HG03159 (cell line): ENCODE measurements around the gene MLPH.
"Not testable (repeated sequence)": the region's sequence is repeated elsewhere in the genome, so short reads cannot be mapped to it uniquely, and the experiment has no call there.

ENCODE experiments used
- ATAC-seq: cut with Tn5 transposase; IDR thresholded peaks from one replicate; pipeline ENCODE4 v1.9.1; 2021; ENCODE audit warnings: mild to moderate bottlenecking, moderate library complexity; ENCODE audit not compliant: unreplicated experiment

Gene MLPH

GRCh38 chr2:237581326-237581725 lies 94.3 kb downstream of the MLPH start:
- ATAC-seq: no peak

GRCh38 chr2:237581751-237582746 lies 95.0 kb downstream of the MLPH start:
- no peak for ATAC-seq

- ATAC-seq: no peak
These were observed 96.6 kb downstream of the MLPH start for GRCh38 chr2:237583385-237584295.

GRCh38 chr2:237585590-237586221 lies 98.7 kb downstream of the MLPH start:
- no peak for ATAC-seq

GRCh38 chr2:237588044-237588696 lies 101.1 kb downstream of the MLPH start:
- no peak for ATAC-seq

- no peak for ATAC-seq
These were observed 103.5 kb downstream of the MLPH start, which contains the start of gene RAB17 for GRCh38 chr2:237590272-237591140. Gene RAB17 (minus strand): TSS chr2:237590734. CDS start chr2:237586154, 4,580 bp downstream.

- no peak for ATAC-seq
These were observed 104.3 kb downstream of the MLPH start for GRCh38 chr2:237591141-237591881.

GRCh38 chr2:237592425-237592980 lies 105.5 kb downstream of the MLPH start:
- ATAC-seq: no peak

GRCh38 chr2:237593036-237593435 lies 106.0 kb downstream of the MLPH start:
- no peak for ATAC-seq

- ATAC-seq: no peak
These were observed 106.7 kb downstream of the MLPH start for GRCh38 chr2:237593596-237594320.

GRCh38 chr2:237594514-237594871 lies 107.4 kb downstream of the MLPH start:
- ATAC-seq: no peak

- not testable (repeated sequence) for ATAC-seq
These were observed 108.9 kb downstream of the MLPH start for GRCh38 chr2:237595829-237596519.

GRCh38 chr2:237596520-237597195 lies 109.6 kb downstream of the MLPH start:
- ATAC-seq: no peak

GRCh38 chr2:237597196-237598145 lies 110.4 kb downstream of the MLPH start:
- no peak for ATAC-seq

GRCh38 chr2:237598468-237599208 lies 111.6 kb downstream of the MLPH start:
- ATAC-seq: no peak
